IMR-90 (cell line): ENCODE results near the gene ELL2.

Experiments used
- BHLHE40 ChIP-seq: fragments of 150-350 bp; IDR thresholded peaks from 2 replicates; pipeline ENCODE4 v1.6.1; 2016; ENCODE audit warnings: mild to moderate bottlenecking, low read depth, low read length
- CTCF ChIP-seq: conservative IDR thresholded peaks from 2 replicates; pipeline ENCODE4 v1.5.1; 2012; ENCODE audit warnings: mild to moderate bottlenecking, low read depth, low read length, improper control_type of control experiment
- MAZ ChIP-seq: IDR thresholded peaks from 2 replicates; pipeline ENCODE4 v1.6.1; 2012; ENCODE audit warnings: low read depth, mild to moderate bottlenecking, low read length, improper control_type of control experiment, moderate library complexity, borderline replicate concordance
- POLR2A ChIP-seq: IDR thresholded peaks from 2 replicates; pipeline ENCODE4 v1.6.1; 2012; ENCODE audit warnings: mild to moderate bottlenecking, low read depth, low read length
- RCOR1 ChIP-seq: IDR thresholded peaks from 2 replicates; pipeline ENCODE4 v1.6.1; 2012; ENCODE audit warnings: mild to moderate bottlenecking, low read length, improper control_type of control experiment; ENCODE audit not compliant: insufficient replicate concordance

GRCh38 chr5:95970359-95970704, 8.7 kb upstream of the ELL2 start:
- TF ChIP-seq POLR2A (no peak), CTCF (no peak), RCOR1 (no peak), MAZ (no peak), BHLHE40 (no peak)
